GM13976 (cell line): ENCODE data around the gene TRABD.
A peak's percentile ranks its signal among the peaks of the same experiment; 100 is the strongest.

Experiments
- DNase-seq: peaks from one replicate; pipeline ENCODE4 v3.0.0; 2012; ENCODE audit warnings: low spot score
- CTCF ChIP-seq: IDR thresholded peaks from 2 replicates; pipeline ENCODE4 v1.5.1; 2012; ENCODE audit warnings: borderline replicate concordance, mild to moderate bottlenecking; ENCODE audit not compliant: insufficient read depth; ENCODE audit errors: extremely low read depth, missing control alignments, control extremely low read depth
- in situ Hi-C: fragments of 300-500 bp; cut with MboI; formaldehyde crosslinking; loops from one replicate; pipeline ENCODE4 v1.12.0; 2022; ENCODE audit warnings: low sequenced_read_pairs, mixed read lengths, inconsistent platforms; ENCODE audit not compliant: unreplicated experiment

TRABD gene

DNA sequence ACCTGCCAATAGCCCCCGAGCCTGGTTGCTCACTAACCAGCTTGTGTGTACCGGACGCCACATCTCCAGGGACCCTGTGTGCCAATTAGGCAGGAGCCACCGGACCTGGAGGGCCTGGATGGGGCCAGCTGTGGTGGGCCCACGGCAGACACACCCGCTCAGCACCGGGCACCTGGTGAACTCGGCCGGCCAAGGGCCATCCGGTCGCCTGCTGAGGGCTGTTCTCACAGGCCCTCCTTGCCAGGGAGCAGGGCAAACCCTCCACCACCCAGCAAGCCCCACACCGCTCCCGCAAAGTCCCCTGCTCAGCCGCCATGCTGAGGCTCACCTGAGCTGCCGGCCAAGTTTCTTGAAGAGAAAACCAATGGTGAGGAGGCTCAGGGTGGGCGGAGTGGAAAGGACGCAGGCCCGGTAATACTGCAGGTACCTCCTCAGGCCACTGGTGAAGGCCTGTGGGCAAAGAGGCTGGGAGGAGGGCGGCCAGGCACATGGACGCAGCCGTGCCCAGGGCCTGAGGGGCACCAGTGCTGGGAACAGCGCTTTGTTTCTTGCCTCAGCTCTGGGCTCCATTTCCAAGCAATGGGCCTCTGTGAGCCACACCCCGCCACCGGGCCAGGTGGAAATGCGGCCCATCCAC is 42.0 kb downstream of the TRABD start:
- DNase-seq: no peak
- no peak for TF ChIP-seq CTCF
- in situ Hi-C loops: no loop called here

DNA sequence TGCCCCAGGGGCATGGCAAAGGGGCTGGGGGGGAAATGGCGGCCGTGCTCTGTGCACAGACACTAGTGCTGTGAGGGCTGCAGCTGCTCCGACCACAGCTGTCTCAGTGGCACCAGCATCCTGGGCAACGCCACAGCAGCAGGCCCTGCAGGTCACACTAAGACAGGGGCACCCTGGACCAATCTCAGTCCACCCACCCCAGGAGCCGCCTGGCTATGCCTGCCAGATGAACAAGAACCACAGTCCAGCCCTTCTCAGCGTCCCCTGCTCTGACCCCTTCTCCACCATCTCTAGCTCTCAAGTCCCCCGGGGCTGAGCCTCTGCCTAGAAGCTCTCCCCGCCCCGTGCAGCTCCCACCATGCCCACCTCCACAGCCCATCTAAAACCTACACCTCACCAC is 42.7 kb downstream of the TRABD start:
- no peak for TF ChIP-seq CTCF
- in situ Hi-C loops: no loop called here
- DNase-seq: no peak

DNA sequence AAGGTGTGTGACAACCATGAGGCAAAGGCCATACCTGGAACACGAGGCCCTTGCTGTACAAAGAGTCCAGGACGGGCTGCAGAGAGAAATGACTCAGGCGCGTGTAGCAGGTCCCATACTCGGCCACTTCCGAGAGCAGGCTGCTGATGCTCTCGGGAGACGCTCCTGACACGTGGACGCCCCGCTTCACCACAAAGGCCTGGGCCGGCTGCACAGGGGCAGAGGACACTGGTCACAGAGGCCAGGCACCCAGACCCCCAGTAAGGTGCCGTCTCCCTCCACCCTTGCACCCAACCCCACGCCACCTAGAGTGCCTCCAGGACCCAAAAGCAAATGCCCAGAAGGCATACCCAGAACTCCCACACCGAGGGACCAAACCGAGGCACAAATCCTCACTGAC is 43.7 kb downstream of the TRABD start:
- in situ Hi-C loops: no loop called here
- no peak for TF ChIP-seq CTCF
- no peak for DNase-seq

DNA sequence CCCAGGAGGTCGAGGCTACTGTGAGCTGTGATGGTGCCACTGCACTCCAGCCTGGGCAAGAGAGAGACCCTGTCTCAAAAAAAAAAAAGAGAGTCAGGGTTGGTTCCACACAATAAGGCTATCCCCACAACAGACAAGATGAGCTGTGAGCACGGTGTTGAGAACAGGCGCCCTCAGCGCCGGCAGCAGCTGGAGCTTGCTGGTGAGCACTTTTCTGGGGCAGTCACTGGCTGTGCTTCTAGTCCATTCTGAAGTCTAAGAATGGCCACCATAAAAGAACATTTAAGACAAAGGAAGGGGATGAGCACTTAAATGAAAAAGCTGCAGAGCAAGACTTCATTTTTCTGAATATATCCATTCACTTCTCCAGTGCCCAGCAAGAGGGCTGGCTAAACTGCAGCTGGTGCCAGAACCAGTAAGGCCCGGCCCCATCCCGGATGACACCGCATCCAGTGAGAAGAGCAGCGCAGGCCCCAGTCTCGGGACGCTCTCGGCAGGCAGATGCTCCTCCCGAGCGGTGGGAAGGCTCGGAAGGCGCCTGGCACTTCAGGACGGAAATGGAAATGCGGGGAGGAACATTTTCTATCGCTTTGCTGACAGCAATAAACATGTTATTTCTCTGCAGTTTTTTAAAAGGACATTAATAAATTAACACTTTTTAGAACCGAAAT is 46.9 kb downstream of the TRABD start:
- in situ Hi-C loops: no loop called here
- DNase-seq: no peak
- no peak for TF ChIP-seq CTCF

DNA sequence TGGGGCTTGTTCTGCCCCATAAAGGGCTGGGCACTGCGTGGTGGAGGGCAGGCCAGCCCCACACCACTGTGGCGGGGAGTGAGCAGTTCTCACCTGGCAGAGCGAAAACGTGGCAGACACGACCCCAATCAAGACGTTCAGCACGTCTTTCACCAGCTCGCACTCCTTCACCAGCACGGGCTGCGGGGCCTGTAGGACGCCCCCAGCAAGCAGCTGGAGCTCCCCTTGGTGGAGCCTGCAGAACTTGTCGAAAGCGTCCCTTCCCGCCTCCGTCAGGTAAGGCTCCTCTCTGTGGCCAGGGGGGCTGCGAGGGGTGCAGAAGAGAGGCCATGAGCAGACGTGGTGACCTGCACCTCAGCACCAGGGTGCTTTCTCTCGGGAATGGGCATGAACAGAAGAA is 47.5 kb downstream of the TRABD start:
- no peak for TF ChIP-seq CTCF
- DNase-seq: no peak
- in situ Hi-C loops: no loop called here

DNA sequence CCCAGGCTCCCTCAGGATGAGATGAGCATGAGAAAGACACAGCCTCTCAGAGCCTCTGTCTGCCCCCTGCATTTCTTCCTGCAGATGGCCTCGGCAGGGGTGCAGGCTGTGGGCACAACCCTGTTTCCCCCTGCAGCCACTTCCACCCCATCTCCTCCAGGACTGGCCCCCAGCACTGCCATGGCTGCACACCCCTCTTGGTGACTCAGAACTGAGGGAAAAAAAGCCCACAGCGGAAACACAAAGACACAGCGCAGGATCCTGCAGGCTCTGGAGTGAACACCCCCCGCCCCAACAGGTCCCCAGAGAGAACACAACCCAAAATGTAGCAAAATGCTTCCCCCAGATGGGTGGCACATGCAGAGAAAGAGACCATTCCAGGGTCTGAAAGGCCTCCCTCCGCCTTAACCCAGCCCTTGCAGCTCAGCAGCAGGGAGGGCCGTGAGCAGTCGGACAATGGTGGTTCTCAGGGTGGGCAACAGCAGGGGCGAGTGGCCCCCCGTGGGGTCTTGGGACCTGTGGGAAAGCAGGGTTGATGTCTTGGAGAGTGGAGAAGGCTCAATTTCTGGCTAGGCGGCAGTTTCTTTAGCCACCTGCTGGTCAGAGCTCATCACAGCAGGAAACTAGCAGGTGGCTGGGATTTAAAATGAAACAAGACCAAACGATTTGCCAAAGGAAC is 51.2 kb downstream of the TRABD start:
- in situ Hi-C loops: no loop called here
- DNase-seq: no peak
- TF ChIP-seq CTCF: peak; percentile 23
